Measurements from ENCODE around the gene PAPPA2. TPM values are rescaled to one million over a fixed set of nuclear protein-coding genes. Genes with fewer than 3 reads are reported as not detected.

Gene PAPPA2
- total and polyA plus RNA-seq, 2 donors (not counting 1 experiment from before 2014, with no cell fraction given), result not detected

- Mint-ChIP-seq H3K9me3 (ENCODE audit: insufficient read depth) (no peaks in the 10 kb centered on the region), H3K27ac (no peak overlapping the region), H3K4me1 (no peaks in the 10 kb centered on the region), H3K4me3 (no peak overlapping the region), H3K27me3 (peaks cover 8% of the 10 kb centered on the region)
- ChIA-PET POLR2A (no interaction called here), CTCF (no interaction called here)
- no peak overlapping the region for H3K4me3 ChIP-seq (ENCODE audit: control extremely low read depth in 1 of 5, extremely low read depth in 1 of 5, insufficient read depth in 1 of 5, low read depth in 2 of 5, low read length in 4 of 5)
- TF ChIP-seq EZH2 (IDR thresholded peaks at IDR 0.05; ENCODE audit: borderline replicate concordance, insufficient read depth, low read depth, low read length, poor library complexity, severe bottlenecking) (no peak), CTCF (IDR thresholded peaks at IDR 0.05) (no peak)
- H2AFZ ChIP-seq (ENCODE audit: insufficient read depth, low read depth, low read length, poor library complexity, severe bottlenecking), result no peak overlapping the region
- H3K27ac ChIP-seq (ENCODE audit: low read length in 2 of 2), result no peak overlapping the region
- no peaks in the 10 kb centered on the region for H3K36me3 ChIP-seq (replicated peaks in 1 of 2; ENCODE audit: control extremely low read depth in 1 of 2, control insufficient read depth in 1 of 2, extremely low read depth in 1 of 2, insufficient read depth in 2 of 2, low read length in 1 of 2)
- no peak for DNase-seq
- no peak for ATAC-seq (ENCODE audit: low read depth)
- no peaks in the 10 kb centered on the region for H3K79me2 ChIP-seq (ENCODE audit: control insufficient read depth, insufficient read depth, low read length)
- H3K27me3 ChIP-seq (replicated peaks in 1 of 4; ENCODE audit: control extremely low read depth in 1 of 4, control insufficient read depth in 3 of 4, insufficient read depth in 4 of 4, low read length in 3 of 4), result no peaks in the 10 kb centered on the region
- H3K9me3 ChIP-seq (ENCODE audit: control extremely low read depth in 1 of 3, control insufficient read depth in 2 of 3, insufficient read depth in 1 of 3, low read length in 2 of 3), result no peaks in the 10 kb centered on the region
- no peaks in the 10 kb centered on the region for H4K20me1 ChIP-seq (ENCODE audit: control insufficient read depth, insufficient read depth, low read length, poor library complexity, severe bottlenecking)
- no peaks in the 10 kb centered on the region for H3K4me1 ChIP-seq (ENCODE audit: control insufficient read depth in 2 of 2, insufficient read depth in 2 of 2, low read length in 2 of 2)
- no peak overlapping the region for H3K4me2 ChIP-seq (replicated peaks; ENCODE audit: low read depth, low read length, poor library complexity, severe bottlenecking)
- H3K9ac ChIP-seq (ENCODE audit: low read length), result no peak overlapping the region
- 50% methylated on average over 1 of the region's 1 CpG for WGBS (ENCODE audit: insufficient coverage)
- intact Hi-C loops (cut with micrococcal nuclease), result no loop called here
These were observed 363.3 kb downstream of the PAPPA2 start for GRCh38 chr1:176826265-176826664.

DNA sequence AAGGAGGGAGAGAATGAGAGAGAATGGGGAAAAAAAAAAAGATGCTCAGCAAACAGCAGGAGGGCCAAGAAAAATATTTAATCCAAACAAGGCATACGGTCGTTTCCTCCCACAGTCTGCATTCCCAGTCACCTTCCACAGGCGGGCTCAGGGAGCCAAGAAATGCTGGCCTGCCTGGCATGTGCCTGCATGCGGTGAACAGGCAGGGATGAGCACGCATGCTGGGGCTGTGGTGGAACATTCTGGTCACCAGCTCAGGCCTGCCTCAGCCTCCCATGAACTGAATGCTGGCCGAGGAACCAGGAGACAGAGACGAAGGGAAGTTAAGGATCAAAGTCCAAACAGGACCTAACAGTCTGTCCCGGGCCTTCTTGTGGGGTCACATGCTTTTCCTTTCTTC is 366.3 kb downstream of the PAPPA2 start:
- CTCF ChIA-PET, result no interaction called here
- intact Hi-C loops (cut with micrococcal nuclease), result no loop called here
- H3K4me2 ChIP-seq (replicated peaks; ENCODE audit: low read depth, low read length, poor library complexity, severe bottlenecking), result no peak overlapping the region
- H3K27me3 ChIP-seq (replicated peaks in 1 of 4; ENCODE audit: control extremely low read depth in 1 of 4, control insufficient read depth in 3 of 4, insufficient read depth in 4 of 4, low read length in 3 of 4), result no peaks in the 10 kb centered on the region
- no peaks in the 10 kb centered on the region for H4K20me1 ChIP-seq (ENCODE audit: control insufficient read depth, insufficient read depth, low read length, poor library complexity, severe bottlenecking)
- H3K4me3 Mint-ChIP-seq, result no peak overlapping the region
- no peak overlapping the region for H3K27ac Mint-ChIP-seq
- H3K9ac ChIP-seq (ENCODE audit: low read length), result no peak overlapping the region
- H3K79me2 ChIP-seq (ENCODE audit: control insufficient read depth, insufficient read depth, low read length), result no peaks in the 10 kb centered on the region
- H2AFZ ChIP-seq (ENCODE audit: insufficient read depth, low read depth, low read length, poor library complexity, severe bottlenecking), result no peak overlapping the region
- no peaks in the 10 kb centered on the region for H3K9me3 ChIP-seq (ENCODE audit: control extremely low read depth in 1 of 3, control insufficient read depth in 2 of 3, insufficient read depth in 1 of 3, low read length in 2 of 3)
- H3K27ac ChIP-seq (ENCODE audit: low read length in 2 of 2), result no peak overlapping the region
- no peaks in the 10 kb centered on the region for H3K9me3 Mint-ChIP-seq (ENCODE audit: insufficient read depth)
- ATAC-seq (ENCODE audit: low read depth), result no peak
- H3K4me1 Mint-ChIP-seq, result no peaks in the 10 kb centered on the region
- WGBS (ENCODE audit: insufficient coverage), result 82% methylated on average over 8 of the region's 8 CpGs
- no peaks in the 10 kb centered on the region for H3K4me1 ChIP-seq (ENCODE audit: control insufficient read depth in 2 of 2, insufficient read depth in 2 of 2, low read length in 2 of 2)
- H3K27me3 Mint-ChIP-seq, result peaks cover 8% of the 10 kb centered on the region
- no peak overlapping the region for H3K4me3 ChIP-seq (ENCODE audit: control extremely low read depth in 1 of 5, extremely low read depth in 1 of 5, insufficient read depth in 1 of 5, low read depth in 2 of 5, low read length in 4 of 5)
- no peaks in the 10 kb centered on the region for H3K36me3 ChIP-seq (replicated peaks in 1 of 2; ENCODE audit: control extremely low read depth in 1 of 2, control insufficient read depth in 1 of 2, extremely low read depth in 1 of 2, insufficient read depth in 2 of 2, low read length in 1 of 2)
- DNase-seq, result no peak
- TF ChIP-seq CTCF (IDR thresholded peaks at IDR 0.05), result no peak
- TF ChIP-seq EZH2 (IDR thresholded peaks at IDR 0.05; ENCODE audit: borderline replicate concordance, insufficient read depth, low read depth, low read length, poor library complexity, severe bottlenecking), result no peak
- POLR2A ChIA-PET, result no interaction called here

Measured in B cell (primary cell).